GM23248 (cell line): Measurements from ENCODE around the gene GPR82. TPM values are rescaled to one million over a fixed set of nuclear protein-coding genes. Genes with fewer than 3 reads are reported as not detected.

Experiments used
- DNase-seq: peaks from one replicate; pipeline ENCODE4 v3.0.0-alpha.2; 2015
- H2AFZ ChIP-seq: fragments of 200-600 bp; sonication (generic); 2 replicates; pipeline ENCODE4 v1.6.1; 2016; ENCODE audit warnings: antibody characterized with exemption
- H3F3A ChIP-seq: fragments of 200-600 bp; sonication (generic); 2 replicates; pipeline ENCODE4 v1.6.1; 2016; ENCODE audit warnings: mild to moderate bottlenecking, antibody characterized with exemption, mixed run types; ENCODE audit not compliant: insufficient read depth
- H3K27ac ChIP-seq: fragments of 200-600 bp; sonication (generic); 2 replicates; pipeline ENCODE4 v1.5.1; 2016; ENCODE audit warnings: mild to moderate bottlenecking
- H3K27me3 ChIP-seq: fragments of 200-600 bp; sonication (generic); replicated peaks from 2 replicates; pipeline ENCODE4 v1.6.1; 2016; ENCODE audit warnings: mild to moderate bottlenecking; ENCODE audit not compliant: insufficient read depth
- H3K36me3 ChIP-seq: fragments of 200-600 bp; sonication (generic); 2 replicates; pipeline ENCODE4 v1.6.1; 2016; ENCODE audit warnings: low read depth, mild to moderate bottlenecking
- H3K4me1 ChIP-seq: fragments of 200-600 bp; sonication (generic); 2 replicates; pipeline ENCODE4 v1.6.1; 2016; ENCODE audit warnings: mild to moderate bottlenecking; ENCODE audit not compliant: insufficient read depth
- H3K4me2 ChIP-seq: fragments of 200-600 bp; sonication (generic); one replicate; pipeline ENCODE4 v1.6.1; 2016; ENCODE audit warnings: mild to moderate bottlenecking; ENCODE audit not compliant: unreplicated experiment
- H3K4me3 ChIP-seq: fragments of 200-600 bp; sonication (generic); 2 replicates; pipeline ENCODE4 v1.5.1; 2016; ENCODE audit warnings: mild to moderate bottlenecking
- H3K79me2 ChIP-seq: fragments of 200-600 bp; sonication (generic); 2 replicates; pipeline ENCODE4 v1.6.1; 2016; ENCODE audit warnings: mild to moderate bottlenecking; ENCODE audit not compliant: insufficient read depth
- H3K9ac ChIP-seq: fragments of 200-600 bp; sonication (generic); 2 replicates; pipeline ENCODE4 v1.6.1; 2016; ENCODE audit warnings: mild to moderate bottlenecking
- H3K9me2 ChIP-seq: fragments of 200-600 bp; sonication (generic); 2 replicates; pipeline ENCODE4 v1.6.1; 2016; ENCODE audit warnings: mixed run types, mild to moderate bottlenecking, moderate library complexity; ENCODE audit not compliant: insufficient read depth
- H3K9me3 ChIP-seq: fragments of 200-600 bp; sonication (generic); one replicate; pipeline ENCODE4 v1.6.1; 2017; ENCODE audit warnings: low read depth
- H4K20me1 ChIP-seq: fragments of 200-600 bp; sonication (generic); 2 replicates; pipeline ENCODE4 v1.6.0; 2016; ENCODE audit not compliant: insufficient read depth
- EZH2 ChIP-seq: fragments of 200-600 bp; sonication (generic); IDR thresholded peaks from 2 replicates; pipeline ENCODE4 v1.6.1; 2018; ENCODE audit warnings: antibody characterized with exemption, mild to moderate bottlenecking; ENCODE audit not compliant: insufficient read depth, poor library complexity, severe bottlenecking
- EZH2phosphoT487 ChIP-seq: fragments of 200-600 bp; sonication (generic); IDR thresholded peaks from 2 replicates; pipeline ENCODE4 v1.6.1; 2018; ENCODE audit warnings: antibody characterized with exemption, moderate library complexity, mild to moderate bottlenecking, low read depth; ENCODE audit not compliant: insufficient read depth
- WGBS, 2 experiments: methylation state at CpG; one replicate each; pipeline ENCODE4 v1.1.6; 2015 to 2017; ENCODE audit warnings: low lambda C conversion rate in 2 of 2, low coverage in 1 of 2; ENCODE audit errors: missing lambda C conversion rate in 2 of 2; 5-methylcytosine and 5-hydroxymethylcytosine counted together
- in situ Hi-C: fragments of 300-500 bp; cut with MboI; formaldehyde crosslinking; loops from 2 replicates; pipeline ENCODE4 v1.15.0; 2020
- polyA plus RNA-seq: library from polyadenylated mRNA; unstranded; fragments of >200 nt; fragmentation: Nextera tagmentation; extraction: Ambion mirVana; gene quantifications from 2 replicates; pipeline ENCODE4 v1.2.1, GENCODE V29; 2016
- total RNA-seq: library from RNA; depleted of rRNA; stranded (reverse); fragments of >200 nt; shearing (Covaris generic); gene quantifications from 2 replicates; pipeline ENCODE4 v1.2.3, GENCODE V29; 2014

GPR82 gene
- total and polyA plus RNA-seq, 2 experiments from 2014 or later: 0.13 TPM; not detected in 1

GRCh38 chrX:41684940-41685339 lies 39.0 kb upstream of the GPR82 start:
- Histone ChIP-seq H3K36me3 (no peaks in the 10 kb centered on the region), H3K9me2 (no peaks in the 10 kb centered on the region), H3K4me3 (no peak overlapping the region), H3K27ac (no peak overlapping the region), H3K9me3 (no peaks in the 10 kb centered on the region), H3K4me1 (no peaks in the 10 kb centered on the region), H3F3A (no peaks in the 10 kb centered on the region), H2AFZ (no peak overlapping the region), H3K4me2 (no peak overlapping the region), H3K9ac (no peak overlapping the region), H3K79me2 (no peaks in the 10 kb centered on the region), H4K20me1 (no peaks in the 10 kb centered on the region), H3K27me3 (no peaks in the 10 kb centered on the region)
- WGBS, 2 experiments: 100% methylated on average over 2 of the region's 2 CpGs
- in situ Hi-C loops: no loop called here
- no peak for TF ChIP-seq EZH2
- no peak for DNase-seq

DNA sequence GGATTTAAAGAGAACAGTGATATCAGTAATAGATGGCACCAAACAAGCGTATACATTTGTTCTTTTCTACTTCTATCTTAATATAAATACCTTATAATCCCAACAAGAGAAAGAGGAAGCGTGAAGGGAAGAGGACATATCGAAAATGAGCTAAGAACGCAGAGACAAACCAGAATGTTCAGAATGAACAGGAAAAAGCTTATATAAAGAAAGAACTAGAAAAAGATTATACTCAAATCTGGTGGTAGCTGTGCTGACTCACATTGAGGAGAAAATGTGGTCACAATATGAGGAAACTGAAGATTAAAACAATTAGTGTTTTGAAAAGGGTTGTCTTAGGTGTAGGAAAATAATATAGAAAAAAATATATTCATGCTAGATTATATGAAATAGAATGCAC lies 37.2 kb upstream of the GPR82 start:
- no peak overlapping the region for H3K4me3 ChIP-seq
- H3K27me3 ChIP-seq: no peaks in the 10 kb centered on the region
- no peaks in the 10 kb centered on the region for H3K9me2 ChIP-seq
- TF ChIP-seq EZH2phosphoT487 (no peak), EZH2 (no peak)
- H3K4me1 ChIP-seq: no peaks in the 10 kb centered on the region
- H3K36me3 ChIP-seq: no peaks in the 10 kb centered on the region
- H4K20me1 ChIP-seq: no peaks in the 10 kb centered on the region
- no peaks in the 10 kb centered on the region for H3K79me2 ChIP-seq
- H3K9me3 ChIP-seq: no peaks in the 10 kb centered on the region
- WGBS, 2 experiments: 73 to 75% methylated on average over 4 of the region's 4 CpGs
- no peak overlapping the region for H3K27ac ChIP-seq
- H3K9ac ChIP-seq: no peak overlapping the region
- no peak overlapping the region for H3K4me2 ChIP-seq
- DNase-seq: no peak
- in situ Hi-C loops: no loop called here
- no peaks in the 10 kb centered on the region for H3F3A ChIP-seq
- H2AFZ ChIP-seq: no peak overlapping the region

DNA sequence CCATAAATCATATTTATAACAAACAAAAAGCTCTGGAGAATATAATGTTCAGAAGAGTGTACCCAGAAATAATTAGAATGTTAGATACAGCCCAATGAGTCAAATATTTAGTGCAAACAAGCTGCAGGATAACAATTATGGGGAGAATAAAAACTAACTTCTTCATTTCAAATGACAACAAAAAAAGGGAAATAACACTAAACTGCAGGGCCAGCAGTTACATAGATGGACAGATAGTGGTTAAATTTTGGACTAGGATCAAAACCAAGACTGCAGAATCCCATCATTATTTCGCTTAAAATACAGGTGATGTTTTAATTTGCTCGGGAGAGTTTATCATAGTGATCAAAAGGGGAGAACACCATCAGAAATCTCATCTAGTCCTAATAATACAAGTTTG lies 35.8 kb upstream of the GPR82 start:
- DNase-seq: no peak
- TF ChIP-seq EZH2phosphoT487 (no peak), EZH2 (no peak)
- in situ Hi-C loops: no loop called here

GRCh38 chrX:41688835-41689234 lies 35.1 kb upstream of the GPR82 start, which contains the start of gene GPR34:
TSS of gene GPR34 (plus strand) at chrX:41688973. CDS start at chrX:41695634, 6,661 bp downstream.
- Histone ChIP-seq H3K9me3 (no peaks in the 10 kb centered on the region), H3K9me2 (no peaks in the 10 kb centered on the region), H3F3A (no peaks in the 10 kb centered on the region), H3K4me3 (no peak within 1 kb of the TSS), H3K27me3 (no peaks in the 10 kb centered on the region), H3K79me2 (no peaks in the 10 kb centered on the region), H3K9ac (no peak within 1 kb of the TSS), H4K20me1 (no peaks in the 10 kb centered on the region), H3K4me2 (no peak within 1 kb of the TSS), H2AFZ (no peak within 1 kb of the TSS), H3K36me3 (no peaks in the 10 kb centered on the region), H3K4me1 (no peaks in the 10 kb centered on the region), H3K27ac (no peak within 1 kb of the TSS)
- in situ Hi-C loops: no loop called here
- TF ChIP-seq EZH2phosphoT487 (no peak), EZH2 (no peak)
- WGBS, 2 experiments: 94 to 98% methylated on average over 8 of the region's 8 CpGs
- DNase-seq: no peak

More for the DNA sequence above, 35.8 kb upstream of the GPR82 start:
- no peaks in the 10 kb centered on the region for H3K9me2 ChIP-seq
- H3K36me3 ChIP-seq: no peaks in the 10 kb centered on the region
- no peak overlapping the region for H3K9ac ChIP-seq
- H3K27me3 ChIP-seq: no peaks in the 10 kb centered on the region
- no peaks in the 10 kb centered on the region for H4K20me1 ChIP-seq
- no peaks in the 10 kb centered on the region for H3F3A ChIP-seq
- H3K79me2 ChIP-seq: no peaks in the 10 kb centered on the region
- no peak overlapping the region for H3K4me3 ChIP-seq
- H3K9me3 ChIP-seq: no peaks in the 10 kb centered on the region
- H2AFZ ChIP-seq: no peak overlapping the region
- 96 to 100% methylated on average over 2 of the region's 2 CpGs for whole genome bisulfite sequencing, 2 experiments
- H3K27ac ChIP-seq: no peak overlapping the region
- no peaks in the 10 kb centered on the region for H3K4me1 ChIP-seq
- H3K4me2 ChIP-seq: no peak overlapping the region

- Histone ChIP-seq H3F3A (no peaks in the 10 kb centered on the region), H3K9ac (no peak overlapping the region), H3K4me3 (no peak overlapping the region), H3K4me2 (no peak overlapping the region), H3K79me2 (no peaks in the 10 kb centered on the region), H3K4me1 (no peaks in the 10 kb centered on the region), H3K9me3 (no peaks in the 10 kb centered on the region), H2AFZ (no peak overlapping the region), H3K27ac (no peak overlapping the region), H3K36me3 (no peaks in the 10 kb centered on the region), H4K20me1 (no peaks in the 10 kb centered on the region), H3K9me2 (no peaks in the 10 kb centered on the region), H3K27me3 (no peaks in the 10 kb centered on the region)
- no peak for DNase-seq
- in situ Hi-C loops: no loop called here
- TF ChIP-seq EZH2 (no peak), EZH2phosphoT487 (no peak)
- WGBS, 2 experiments: 67 to 79% methylated on average over 3 of the region's 3 CpGs
These were observed 34.3 kb upstream of the GPR82 start for GRCh38 chrX:41689711-41690110.
